NCI-H1436 (cell line): Measurements from ENCODE around the gene NTN1.

Experiments
- DNase-seq: peaks from one replicate; lab custom pipeline; 2025; lab: John Stamatoyannopoulos, UW

NTN1 gene

GRCh38 chr17:9162275-9162985, 141.1 kb downstream of the NTN1 start:
- peak; percentile 88 for DNase-seq

DNA sequence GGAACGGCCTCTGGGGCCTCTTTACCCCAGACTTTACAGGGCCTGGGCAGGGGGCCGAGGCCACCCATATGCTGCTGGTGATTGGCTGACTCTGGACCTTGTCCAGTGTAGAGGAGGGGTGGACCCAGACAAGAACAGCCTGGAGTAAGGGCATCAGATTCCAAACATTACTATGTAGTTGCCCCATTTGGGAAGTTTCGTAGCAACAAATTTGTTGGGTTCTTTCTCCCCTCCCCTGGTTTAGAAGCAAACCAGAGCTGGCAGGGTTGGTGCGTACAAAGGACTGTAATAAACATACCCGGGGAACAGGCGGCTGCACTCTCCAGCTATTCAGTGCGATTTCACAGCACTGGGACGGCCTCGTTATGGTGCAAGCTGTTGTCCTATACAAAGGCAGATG, 145.5 kb downstream of the NTN1 start:
- no peak for DNase-seq

DNA sequence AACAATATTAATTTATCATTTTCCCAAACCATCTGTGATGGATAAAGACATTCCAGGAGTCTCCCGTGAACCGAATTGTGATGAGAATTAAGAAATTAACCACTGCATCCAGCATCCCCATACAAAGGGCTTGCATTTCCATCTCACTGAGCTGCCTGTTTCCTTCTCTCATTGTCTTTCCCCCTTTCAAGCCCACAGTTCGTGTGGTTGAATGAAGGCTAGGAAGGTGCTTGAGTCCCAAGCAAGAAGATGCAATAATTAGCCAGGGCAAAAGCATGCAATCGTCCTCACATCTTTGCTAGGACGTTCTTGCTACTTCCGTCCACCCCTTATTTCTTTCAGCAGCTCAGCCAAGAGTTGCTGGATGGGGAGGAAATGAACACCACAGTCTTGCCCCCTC, 146.1 kb downstream of the NTN1 start:
- DNase-seq, result no peak

- no peak for DNase-seq
Observed at GRCh38 chr17:9169116-9169515, 147.8 kb downstream of the NTN1 start.

DNA sequence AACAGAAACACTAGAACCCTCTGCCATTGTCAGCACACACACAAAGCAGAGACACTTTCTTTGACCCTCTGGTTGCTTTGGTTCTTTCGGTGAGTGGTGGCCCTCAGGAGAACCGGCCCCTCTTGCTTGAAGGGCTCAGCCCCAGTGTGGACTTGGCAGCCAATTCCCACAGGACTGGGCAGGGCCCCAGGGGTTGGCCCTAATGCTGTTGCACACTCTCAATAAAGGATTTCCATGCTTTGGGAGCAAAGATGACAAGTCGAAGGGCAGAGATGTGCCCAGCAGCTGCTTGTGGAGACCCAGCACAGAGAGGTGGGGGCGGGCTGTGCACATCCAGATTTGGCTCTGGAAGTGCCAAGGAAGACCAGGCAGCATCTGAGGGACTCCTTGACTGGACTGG, 149.0 kb downstream of the NTN1 start:
- DNase-seq, result no peak

DNA sequence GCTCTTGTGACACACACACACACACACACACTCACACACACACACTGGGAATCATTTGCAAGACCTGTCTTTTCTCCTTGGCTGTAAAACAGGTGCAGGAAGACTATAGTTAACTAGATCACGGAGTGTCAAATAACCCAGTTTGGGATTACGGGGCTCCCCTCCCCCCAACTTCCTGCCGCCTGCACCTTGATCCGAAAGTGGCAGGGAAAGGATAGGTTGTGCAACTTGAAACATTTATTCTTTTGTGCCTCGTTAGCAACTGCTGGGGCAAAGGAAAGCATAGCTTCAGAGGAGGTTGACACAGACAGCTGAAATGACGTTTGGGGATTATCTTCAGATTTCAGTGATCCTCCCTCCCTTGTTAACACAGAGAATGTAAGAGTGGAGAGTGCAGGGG, 149.5 kb downstream of the NTN1 start:
- no peak for DNase-seq

- DNase-seq, result no peak
Observed at GRCh38 chr17:9173386-9173983, 152.2 kb downstream of the NTN1 start.

- DNase-seq, result no peak
Observed at GRCh38 chr17:9174312-9174711, 153.0 kb downstream of the NTN1 start.

GRCh38 chr17:9174779-9175574, 153.7 kb downstream of the NTN1 start:
- DNase-seq, result no peak

DNA sequence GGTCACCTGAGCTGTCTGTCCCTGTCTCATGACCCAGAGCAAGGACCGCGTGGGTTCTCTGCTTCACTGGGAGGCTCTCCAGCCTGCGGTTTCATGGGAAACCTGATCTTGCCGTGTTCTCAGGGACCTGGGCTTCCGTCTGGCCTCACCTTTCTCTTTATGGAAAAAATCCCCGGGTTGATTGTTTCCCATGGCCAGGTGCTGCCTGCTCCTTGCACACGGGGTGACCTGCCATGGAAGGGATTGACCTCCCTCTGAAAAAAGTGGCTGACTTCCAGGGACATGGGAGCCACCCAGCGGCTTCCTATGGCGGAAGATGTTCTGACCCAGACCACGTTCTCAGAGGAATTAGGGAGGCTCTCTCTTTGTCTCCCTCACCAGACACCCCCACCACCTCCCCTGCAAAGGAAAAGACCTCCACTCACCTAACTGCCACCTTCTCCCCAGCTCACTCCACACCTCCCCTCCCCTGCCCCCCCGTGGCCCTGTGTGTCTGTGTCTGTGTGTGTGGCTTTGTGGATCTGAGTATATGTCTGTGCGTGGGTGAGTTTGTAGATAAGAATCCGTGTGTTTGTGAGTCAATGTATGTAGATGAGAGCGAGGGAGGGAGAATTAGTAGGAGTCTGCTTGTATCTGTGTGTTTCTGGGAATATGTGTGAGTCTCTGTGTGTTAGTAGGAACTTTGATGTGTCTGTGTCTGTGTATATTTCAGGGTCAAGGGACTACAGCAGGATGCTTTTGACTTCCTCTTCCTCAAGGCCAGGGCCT, 154.6 kb downstream of the NTN1 start:
- DNase-seq, result no peak

- no peak for DNase-seq
Observed at GRCh38 chr17:9177212-9177611, 155.9 kb downstream of the NTN1 start.

- DNase-seq, result no peak
Observed at GRCh38 chr17:9178319-9178718, 157.0 kb downstream of the NTN1 start.

GRCh38 chr17:9179602-9180001, 158.3 kb downstream of the NTN1 start:
- no peak for DNase-seq

DNA sequence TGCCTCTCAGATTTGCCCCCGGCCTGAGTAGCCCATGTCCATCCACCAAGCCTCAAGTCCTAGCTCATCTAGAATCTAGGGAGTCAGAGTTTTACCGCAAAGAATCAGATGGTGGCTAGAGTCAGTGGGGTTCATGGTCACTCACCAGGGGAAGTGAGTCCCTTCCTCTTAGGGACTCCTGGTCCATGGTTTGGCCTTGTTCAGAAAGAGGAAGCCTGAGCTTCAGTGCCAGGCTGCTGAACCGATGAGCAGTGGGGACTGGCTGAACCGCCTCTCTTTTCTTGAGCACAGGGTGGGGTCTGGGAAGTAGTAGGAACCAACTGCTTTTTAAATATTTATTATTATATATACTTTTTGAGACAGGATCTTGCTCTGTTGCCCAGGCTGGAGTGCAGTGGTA, 160.3 kb downstream of the NTN1 start:
- no peak for DNase-seq

GRCh38 chr17:9183306-9183705, 162.0 kb downstream of the NTN1 start:
- DNase-seq, result no peak

- DNase-seq, result peak; percentile 2
Observed at GRCh38 chr17:9185142-9185541, 163.8 kb downstream of the NTN1 start.

DNA sequence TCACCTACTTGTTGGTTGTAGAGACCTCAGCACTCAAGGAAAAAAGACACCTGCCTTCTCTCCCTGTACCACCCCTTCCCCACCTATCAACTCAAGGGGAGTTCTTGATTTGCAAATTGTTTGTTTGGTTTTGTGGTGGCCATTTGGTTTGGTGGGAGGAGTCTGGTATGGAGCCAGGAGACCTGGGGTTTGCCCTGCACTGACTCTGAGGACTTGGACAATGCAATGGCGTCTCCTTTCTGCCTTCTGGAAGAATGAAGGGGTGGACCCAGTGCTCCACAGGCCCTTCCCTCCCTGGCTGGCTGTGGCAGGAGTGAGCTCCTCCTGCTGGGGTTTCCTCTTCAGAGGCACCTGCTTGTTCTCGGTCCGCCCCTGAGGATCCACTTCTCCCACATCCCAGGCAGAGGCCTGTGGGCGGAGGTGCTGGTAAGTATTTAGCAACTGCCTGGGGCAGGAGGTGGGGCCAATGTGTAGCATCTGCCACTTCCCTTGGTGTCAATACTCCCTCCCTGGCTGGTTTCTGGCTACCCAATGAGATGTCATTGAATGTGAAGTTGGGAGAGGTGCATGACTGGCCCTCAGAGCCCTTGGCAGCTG, 164.5 kb downstream of the NTN1 start:
- DNase-seq, result no peak

DNA sequence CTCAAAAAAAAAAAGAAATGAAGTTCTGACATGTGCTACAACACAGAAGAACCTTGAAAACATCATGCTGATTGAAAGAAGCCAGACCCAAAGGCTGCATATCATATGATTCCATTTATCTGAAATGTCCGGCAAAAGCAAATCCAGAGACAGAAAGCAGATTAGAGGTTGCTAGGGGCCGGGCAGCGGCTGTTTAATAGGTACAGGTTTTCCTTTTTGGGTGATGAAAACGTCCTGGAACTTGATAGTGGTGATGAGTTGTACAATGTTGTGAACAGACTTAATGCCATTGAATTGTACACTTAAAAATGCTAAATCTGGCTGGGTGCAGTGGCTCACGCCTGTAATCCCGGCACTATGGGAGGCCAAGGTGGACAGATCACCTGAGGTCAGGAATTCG, 166.5 kb downstream of the NTN1 start:
- no peak for DNase-seq

- DNase-seq, result no peak
Observed at GRCh38 chr17:9188367-9188766, 167.1 kb downstream of the NTN1 start.

DNA sequence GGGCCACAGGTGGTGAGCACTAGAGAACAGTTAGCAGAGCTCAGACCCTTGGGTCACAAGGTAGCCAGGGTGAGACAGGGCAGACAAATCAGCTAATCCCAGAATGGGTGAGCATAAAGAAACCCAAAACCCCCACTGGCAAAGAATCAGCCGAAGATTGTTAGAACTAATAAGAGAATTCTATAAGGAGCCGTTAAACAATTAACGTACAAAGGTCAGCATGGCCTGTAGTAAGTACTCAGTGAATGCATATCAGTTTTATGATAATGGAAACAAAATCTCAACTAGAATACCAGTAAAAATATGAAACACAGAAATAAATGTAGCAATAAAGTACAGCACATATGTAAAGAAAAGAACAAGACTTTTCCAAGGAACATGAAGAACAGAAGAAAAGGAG, 168.6 kb downstream of the NTN1 start:
- no peak for DNase-seq

DNA sequence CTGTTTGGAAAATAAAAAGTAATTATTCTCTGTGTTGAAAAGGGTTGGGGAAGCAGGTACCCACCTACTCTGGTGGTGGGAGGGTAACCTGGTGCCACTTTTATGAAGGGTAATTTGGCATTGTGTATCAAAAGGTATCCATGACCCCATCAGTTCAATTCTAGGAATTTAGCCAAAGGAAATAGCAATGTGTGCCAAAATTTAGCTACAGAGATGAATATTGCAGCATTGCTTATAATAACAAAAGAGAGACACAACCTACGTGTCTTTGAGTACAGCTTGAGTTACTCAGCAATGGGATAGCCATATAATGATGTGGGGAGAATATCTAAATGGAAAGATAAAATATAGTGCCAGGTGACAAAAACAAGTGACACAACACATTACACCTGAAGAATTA, 170.7 kb downstream of the NTN1 start:
- no peak for DNase-seq

- no peak for DNase-seq
Observed at GRCh38 chr17:9195411-9195810, 174.1 kb downstream of the NTN1 start.
